Astrocyte of the cerebellum (primary cell): ENCODE data around the gene DISP3.

Experiments
- DNase-seq: peaks from one replicate; pipeline ENCODE4 v3.0.0-alpha.2; 2011; ENCODE audit warnings: low read depth
- H3K4me3 ChIP-seq: 2 replicates; pipeline ENCODE4 v1.5.1; 2011; ENCODE audit warnings: mild to moderate bottlenecking, low read depth, low read length, moderate library complexity
- CTCF ChIP-seq: IDR thresholded peaks from 2 replicates; pipeline ENCODE4 v1.5.1; 2012; ENCODE audit warnings: low read length, low read depth, moderate library complexity, mild to moderate bottlenecking; ENCODE audit errors: missing control alignments
- in situ Hi-C: cut with HindIII; loops from 2 replicates; pipeline ENCODE4 v1.10.0; 2017; ENCODE audit warnings: low sequenced_read_pairs

The DISP3 gene

GRCh38 chr1:11515368-11516300, 36.7 kb downstream of the DISP3 start:
- TF ChIP-seq CTCF, result no peak
- in situ Hi-C loops, result no loop called here
- no peak for DNase-seq
- H3K4me3 ChIP-seq, result no peak overlapping the region

- no peak for DNase-seq
- TF ChIP-seq CTCF, result no peak
- H3K4me3 ChIP-seq, result no peak overlapping the region
- in situ Hi-C loops, result no loop called here
Measured at GRCh38 chr1:11516961-11517635, 38.1 kb downstream of the DISP3 start.

- no peak for DNase-seq
- TF ChIP-seq CTCF, result no peak
- in situ Hi-C loops, result no loop called here
- H3K4me3 ChIP-seq, result no peak overlapping the region
Measured at GRCh38 chr1:11518016-11518701, 39.2 kb downstream of the DISP3 start.

- in situ Hi-C loops, result no loop called here
- H3K4me3 ChIP-seq, result no peak overlapping the region
- TF ChIP-seq CTCF, result no peak
- no peak for DNase-seq
Measured at GRCh38 chr1:11518791-11519628, 40.1 kb downstream of the DISP3 start.

GRCh38 chr1:11519629-11520031, 40.7 kb downstream of the DISP3 start:
- in situ Hi-C loops, result no loop called here
- no peak for DNase-seq
- TF ChIP-seq CTCF, result no peak

More at GRCh38 chr1:11519629-11520031, 40.7 kb downstream of the DISP3 start:
- no peak overlapping the region for H3K4me3 ChIP-seq
